NCI-H2227 treated with DMSO at 0.1 percent for 48 hours (cell line): ENCODE measurements around the gene NTPCR.

ENCODE experiments used
- DNase-seq: peaks from one replicate; lab custom pipeline; 2025; lab: John Stamatoyannopoulos, UW

Gene NTPCR

DNA sequence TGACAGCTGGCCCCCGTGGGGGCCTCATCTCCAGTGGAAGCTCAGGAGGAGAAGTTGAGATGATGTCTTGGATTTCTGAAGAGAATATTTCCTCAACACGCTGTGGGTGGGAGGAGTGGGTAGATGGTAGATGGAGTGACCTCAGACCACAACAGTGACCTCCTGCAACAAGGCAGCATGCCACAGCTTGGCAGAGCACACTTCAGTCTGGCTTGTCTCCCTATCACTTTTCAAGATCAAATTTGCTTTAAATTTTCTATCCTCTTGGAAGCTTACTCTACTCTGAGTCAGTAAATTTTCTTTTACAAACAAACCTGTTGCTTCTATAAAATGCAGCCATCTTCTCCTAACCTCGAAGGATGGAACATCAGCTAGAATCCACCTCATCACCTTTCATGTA lies 59.7 kb downstream of the NTPCR start:
- DNase-seq, result no peak

DNA sequence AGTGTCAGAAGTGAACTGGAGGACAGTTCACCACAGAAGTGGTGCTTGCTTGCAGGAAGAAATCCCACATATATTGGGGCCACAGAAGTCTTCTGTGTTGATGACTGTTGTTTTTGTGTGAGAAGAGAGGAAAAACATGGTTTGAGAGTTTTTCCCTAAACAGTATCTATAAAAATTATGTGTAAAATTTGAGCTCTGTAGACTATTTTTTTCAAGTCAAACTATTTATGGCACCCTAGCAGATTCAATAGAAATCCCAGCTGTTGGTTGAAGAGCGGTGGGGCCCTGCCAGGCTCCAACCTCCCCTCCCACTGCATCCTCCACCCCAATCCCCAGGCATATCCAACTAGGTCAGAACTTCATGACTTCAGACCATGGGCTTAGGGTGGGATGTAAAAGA lies 61.6 kb downstream of the NTPCR start:
- DNase-seq, result no peak

GRCh38 chr1:233015965-233016364 lies 65.6 kb downstream of the NTPCR start:
- no peak for DNase-seq

GRCh38 chr1:233016798-233017197 lies 66.4 kb downstream of the NTPCR start:
- DNase-seq, result no peak

GRCh38 chr1:233019083-233019482 lies 68.7 kb downstream of the NTPCR start:
- no peak for DNase-seq

GRCh38 chr1:233019778-233020325 lies 69.4 kb downstream of the NTPCR start:
- no peak for DNase-seq

DNA sequence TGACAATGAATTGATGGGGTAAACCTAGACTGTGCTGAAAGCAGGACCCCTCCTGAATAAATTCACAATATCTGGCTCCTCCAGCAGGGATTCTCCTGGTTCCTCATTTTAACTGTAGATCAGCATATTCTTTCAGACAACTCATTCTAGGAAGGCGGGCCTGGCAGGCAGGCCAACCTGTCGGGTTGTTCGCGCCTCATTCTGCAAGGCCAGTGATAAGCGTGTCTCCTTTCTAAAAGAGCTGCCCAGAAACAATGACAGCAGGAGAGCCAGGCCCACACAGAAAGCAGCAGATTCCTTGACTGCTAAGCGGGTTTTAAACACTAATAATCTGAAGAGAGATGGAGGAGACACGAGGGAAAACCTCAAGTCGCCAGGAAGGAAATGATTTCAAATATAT lies 70.0 kb downstream of the NTPCR start:
- no peak for DNase-seq

DNA sequence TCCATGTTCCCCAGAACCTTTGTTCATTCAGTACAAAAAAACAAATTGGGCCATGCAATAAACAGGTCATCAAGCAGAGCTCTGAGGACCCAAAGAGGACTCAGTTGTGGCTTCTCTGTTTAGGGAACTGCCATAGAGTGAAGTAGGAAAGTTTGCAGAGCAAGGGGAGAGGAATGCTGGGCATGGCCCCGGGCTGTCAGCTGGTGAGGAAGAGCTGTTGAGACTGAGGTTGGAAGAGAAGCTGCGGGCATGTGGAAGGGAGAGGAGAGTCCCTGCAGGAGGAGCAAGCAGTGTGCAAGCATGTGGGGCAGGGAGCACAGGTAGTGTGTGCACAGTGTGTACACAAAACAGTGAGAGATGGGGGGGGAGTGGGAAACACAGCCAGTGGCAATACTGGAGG lies 71.8 kb downstream of the NTPCR start:
- no peak for DNase-seq

GRCh38 chr1:233024199-233024598 lies 73.8 kb downstream of the NTPCR start:
- DNase-seq, result no peak

GRCh38 chr1:233025157-233025556 lies 74.7 kb downstream of the NTPCR start:
- DNase-seq, result no peak

- DNase-seq, result no peak
Measured at GRCh38 chr1:233025567-233025966, 75.2 kb downstream of the NTPCR start.

GRCh38 chr1:233027046-233027445 lies 76.6 kb downstream of the NTPCR start:
- no peak for DNase-seq

GRCh38 chr1:233031521-233031920 lies 81.1 kb downstream of the NTPCR start:
- DNase-seq, result no peak

DNA sequence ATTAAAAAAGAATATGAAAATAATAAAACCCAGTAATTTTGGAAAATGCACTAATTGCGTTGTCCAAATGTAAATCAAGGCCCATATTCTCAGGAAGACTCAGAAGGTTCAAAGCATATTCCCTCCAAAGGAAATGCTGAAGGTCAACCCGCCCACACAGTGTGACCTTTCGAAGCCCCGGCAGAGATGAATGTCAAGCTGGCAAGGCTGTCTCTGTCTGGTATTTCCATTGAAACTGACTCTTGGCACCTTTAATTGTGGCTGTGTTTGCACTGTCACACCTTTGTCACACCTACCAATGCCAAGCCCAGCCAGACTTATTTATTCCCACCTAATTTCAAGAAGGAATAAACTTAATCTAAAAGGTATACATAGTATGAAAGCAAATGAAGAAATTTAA lies 82.5 kb downstream of the NTPCR start:
- no peak for DNase-seq

- DNase-seq, result no peak
Measured at GRCh38 chr1:233033361-233033760, 83.0 kb downstream of the NTPCR start.
